Esophagus muscularis mucosa (tissue), 4 donors: ENCODE results near the gene NUDC. TPM values are rescaled to one million over a fixed set of nuclear protein-coding genes. Genes with fewer than 3 reads are reported as not detected.

ENCODE experiments used
- DNase-seq: peaks from one replicate; pipeline ENCODE4 v3.0.0-alpha.2; 2017; ENCODE audit errors: extremely low spot score
- H3K27ac ChIP-seq, 4 donors: fragments of 200-600 bp; sonication (generic); replicated peaks in 1 of 4; 1 replicate in 3 of 4; 2 replicates in 1 of 4; pipeline ENCODE4 v1.5.1; 2016 to 2019; ENCODE audit warnings: mild to moderate bottlenecking in 1 of 4
- H3K27me3 ChIP-seq, 4 donors: fragments of 200-600 bp; sonication (generic); one replicate each; pipeline versions ENCODE4 v1.5.1 to v1.6.0; 2016 to 2019
- H3K36me3 ChIP-seq, 4 donors: fragments of 200-600 bp; sonication (generic); one replicate each; pipeline ENCODE4 v1.5.1; 2016 to 2019
- H3K4me1 ChIP-seq, 4 donors: fragments of 200-600 bp; sonication (generic); one replicate each; pipeline ENCODE4 v1.5.1; 2016 to 2019
- H3K4me3 ChIP-seq, 4 donors: fragments of 200-600 bp; sonication (generic); 1 replicate in 2 of 4; 2 replicates in 2 of 4; pipeline ENCODE4 v1.5.1; 2016 to 2019; ENCODE audit warnings: mild to moderate bottlenecking in 4 of 4, moderate library complexity in 1 of 4
- H3K9me3 ChIP-seq, 4 donors: fragments of 200-600 bp; sonication (generic); 1 replicate in 3 of 4; 2 replicates in 1 of 4; pipeline ENCODE4 v1.5.1; 2016 to 2019
- EP300 ChIP-seq: sonication (generic); formaldehyde crosslinking; IDR thresholded peaks from one replicate; pipeline ENCODE4 v1.6.1; 2017; ENCODE audit warnings: antibody characterized with exemption
- POLR2A ChIP-seq: fragments of 450-650 bp; IDR thresholded peaks from one replicate; pipeline ENCODE4 v1.6.1; 2017; ENCODE audit warnings: antibody characterized with exemption, moderate library complexity, mild to moderate bottlenecking, low read depth
- POLR2AphosphoS5 ChIP-seq, 2 donors: sonication (generic); formaldehyde crosslinking; IDR thresholded peaks; one replicate each; pipeline ENCODE4 v1.6.1; 2017; ENCODE audit warnings: antibody characterized with exemption in 2 of 2
- whole genome bisulfite sequencing: methylation state at CpG from one replicate; pipeline ENCODE4 v1.1.5; 2018; 5-methylcytosine and 5-hydroxymethylcytosine counted together
- intact Hi-C: fragments of 100-400 bp; cut with DNase I; formaldehyde crosslinking; loops from one replicate; pipeline ENCODE4 v1.15.1; 2023
- total RNA-seq, 4 donors: library from RNA; depleted of rRNA; stranded (reverse); fragments of >200 nt; gene quantifications; one replicate each; pipeline versions ENCODE4 v1.1.0 to v1.2.1, GENCODE V29; 2016
- TF ChIP-seq, protein P1 (sequence below), 3 experiments: fragments of 200-600 bp in 2 of 3; fragments of 450-650 bp in 1 of 3; sonication (generic) in 2 of 3; IDR thresholded peaks; one replicate each; pipeline ENCODE4 v1.5.1; 2017 to 2019; ENCODE audit warnings: antibody characterized with exemption in 3 of 3, mild to moderate bottlenecking in 2 of 3, moderate library complexity in 1 of 3

NUDC gene
- total RNA-seq, 4 donors from 2014 or later = 61.6 to 91.1 (median 81.5) TPM

DNA sequence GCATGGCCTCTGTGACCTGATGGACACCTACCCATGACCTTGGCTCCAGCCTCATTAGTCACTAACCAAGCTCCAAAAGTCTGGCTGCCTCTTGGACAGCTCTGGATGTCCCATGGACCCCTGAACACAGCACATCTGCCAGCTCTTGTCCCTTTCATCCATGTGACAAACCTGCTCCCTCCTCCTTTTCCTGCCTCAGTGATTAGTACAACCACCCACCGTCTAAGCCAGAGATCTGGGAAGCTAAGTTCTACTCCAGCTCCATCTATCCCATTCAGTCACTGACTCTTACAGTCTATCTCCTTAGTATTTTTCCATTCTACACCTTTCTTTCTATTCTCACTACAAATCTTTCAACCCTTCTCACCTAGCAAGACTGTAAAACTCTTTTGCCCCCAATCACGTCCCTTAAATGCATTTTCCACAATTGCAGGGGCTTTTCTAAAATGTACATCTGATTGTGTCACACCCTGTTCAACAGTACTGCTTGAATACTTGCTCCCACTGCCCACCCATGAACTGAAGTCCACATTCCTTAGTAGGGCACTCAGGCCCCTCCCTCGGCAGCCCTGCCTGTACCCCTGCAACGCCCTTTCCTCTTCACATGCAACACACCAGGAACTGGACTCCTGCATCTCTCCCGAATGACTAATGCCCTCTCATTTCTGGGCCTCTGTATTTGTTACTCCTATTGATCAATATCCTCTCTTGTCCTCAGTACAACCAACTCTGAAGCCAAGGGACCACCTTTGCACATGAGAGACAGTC lies 38.7 kb upstream of the NUDC start:
- Histone ChIP-seq H3K36me3 (peaks cover 77 to 98% (median 98%) of the 10 kb centered on the region in 4 donors), H3K27ac (no peak overlapping the region), H3K4me3 (no peak overlapping the region), H3K9me3 (no peaks in the 10 kb centered on the region), H3K4me1 (peaks cover 0 to 12% (median 4%) of the 10 kb centered on the region in 4 donors), H3K27me3 (no peaks in the 10 kb centered on the region)
- DNase-seq = no peak
- TF ChIP-seq POLR2A = no peak
- no peak for TF ChIP-seq POLR2AphosphoS5 (IDR thresholded peaks at IDR 0.05)
- no peak for TF ChIP-seq EP300
- TF ChIP-seq, protein P1, sequence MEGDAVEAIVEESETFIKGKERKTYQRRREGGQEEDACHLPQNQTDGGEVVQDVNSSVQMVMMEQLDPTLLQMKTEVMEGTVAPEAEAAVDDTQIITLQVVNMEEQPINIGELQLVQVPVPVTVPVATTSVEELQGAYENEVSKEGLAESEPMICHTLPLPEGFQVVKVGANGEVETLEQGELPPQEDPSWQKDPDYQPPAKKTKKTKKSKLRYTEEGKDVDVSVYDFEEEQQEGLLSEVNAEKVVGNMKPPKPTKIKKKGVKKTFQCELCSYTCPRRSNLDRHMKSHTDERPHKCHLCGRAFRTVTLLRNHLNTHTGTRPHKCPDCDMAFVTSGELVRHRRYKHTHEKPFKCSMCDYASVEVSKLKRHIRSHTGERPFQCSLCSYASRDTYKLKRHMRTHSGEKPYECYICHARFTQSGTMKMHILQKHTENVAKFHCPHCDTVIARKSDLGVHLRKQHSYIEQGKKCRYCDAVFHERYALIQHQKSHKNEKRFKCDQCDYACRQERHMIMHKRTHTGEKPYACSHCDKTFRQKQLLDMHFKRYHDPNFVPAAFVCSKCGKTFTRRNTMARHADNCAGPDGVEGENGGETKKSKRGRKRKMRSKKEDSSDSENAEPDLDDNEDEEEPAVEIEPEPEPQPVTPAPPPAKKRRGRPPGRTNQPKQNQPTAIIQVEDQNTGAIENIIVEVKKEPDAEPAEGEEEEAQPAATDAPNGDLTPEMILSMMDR (IDR thresholded peaks at IDR 0.05) = no peak
- intact Hi-C loops = no loop called here
- WGBS = 84% methylated on average over 5 of the region's 5 CpGs

DNA sequence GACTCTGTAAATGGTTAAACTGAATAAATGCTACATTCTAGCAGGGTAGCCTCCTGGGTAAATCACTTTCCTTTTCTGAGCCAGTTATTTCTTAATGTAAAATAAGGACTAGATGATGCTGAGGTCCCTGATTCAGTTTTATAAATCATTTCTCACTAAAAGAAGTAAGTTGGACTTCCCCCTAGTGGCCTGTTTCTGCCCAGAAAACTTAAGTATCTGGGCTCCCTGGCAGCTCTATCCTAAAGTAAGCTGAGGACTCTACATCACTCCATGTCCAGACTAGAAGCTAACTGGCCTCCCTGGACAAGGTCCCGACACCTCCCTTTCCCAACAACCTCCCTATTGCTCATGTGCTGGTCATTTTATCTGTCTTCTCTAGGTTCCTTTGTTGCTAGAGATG lies 34.4 kb upstream of the NUDC start:
- Histone ChIP-seq H3K36me3 (peaks cover 62 to 80% (median 76%) of the 10 kb centered on the region in 4 donors), H3K27ac (no peak overlapping the region), H3K27me3 (no peaks in the 10 kb centered on the region), H3K9me3 (no peaks in the 10 kb centered on the region), H3K4me3 (no peak overlapping the region), H3K4me1 (peaks cover 22 to 37% (median 26%) of the 10 kb centered on the region in 4 donors)
- intact Hi-C loops = no loop called here
- 71% methylated on average over 1 of the region's 1 CpG for WGBS
- DNase-seq = no peak
- no peak for TF ChIP-seq POLR2AphosphoS5 (IDR thresholded peaks at IDR 0.05)
- TF ChIP-seq, protein P1 (IDR thresholded peaks at IDR 0.05) = peak in 1 of 3 experiments; percentile 42

DNA sequence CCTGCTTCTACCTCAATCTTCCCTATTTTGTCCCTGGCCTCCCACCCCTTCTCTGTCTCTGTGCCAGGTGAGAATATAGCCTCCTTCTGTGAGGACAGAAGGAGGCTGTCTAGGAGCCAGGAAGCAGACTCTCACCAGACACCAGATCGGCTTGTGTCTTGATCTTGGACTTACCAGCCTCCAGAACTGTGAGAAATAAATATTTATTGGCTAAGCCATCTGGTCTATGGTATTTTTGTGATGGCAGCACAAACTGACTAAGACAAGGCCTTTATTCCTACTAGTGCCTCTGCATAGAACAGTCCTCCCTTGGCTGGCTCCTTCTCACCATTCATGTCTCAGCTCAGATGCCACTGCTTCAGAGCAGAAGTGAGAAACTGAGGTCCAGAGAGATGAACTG lies 33.3 kb upstream of the NUDC start:
- Histone ChIP-seq H3K27ac (no peak overlapping the region), H3K4me1 (peaks cover 22 to 37% (median 26%) of the 10 kb centered on the region in 4 donors), H3K27me3 (no peaks in the 10 kb centered on the region), H3K36me3 (peaks cover 63 to 80% (median 76%) of the 10 kb centered on the region in 4 donors), H3K4me3 (no peak overlapping the region), H3K9me3 (no peaks in the 10 kb centered on the region)
- TF ChIP-seq POLR2A (no peak), POLR2AphosphoS5 (IDR thresholded peaks at IDR 0.05) (no peak), EP300 (no peak)
- TF ChIP-seq, protein P1 (IDR thresholded peaks at IDR 0.05) = no peak
- no peak for DNase-seq
- WGBS = 70% methylated on average over 1 of the region's 1 CpG
- intact Hi-C loops = no loop called here

DNA sequence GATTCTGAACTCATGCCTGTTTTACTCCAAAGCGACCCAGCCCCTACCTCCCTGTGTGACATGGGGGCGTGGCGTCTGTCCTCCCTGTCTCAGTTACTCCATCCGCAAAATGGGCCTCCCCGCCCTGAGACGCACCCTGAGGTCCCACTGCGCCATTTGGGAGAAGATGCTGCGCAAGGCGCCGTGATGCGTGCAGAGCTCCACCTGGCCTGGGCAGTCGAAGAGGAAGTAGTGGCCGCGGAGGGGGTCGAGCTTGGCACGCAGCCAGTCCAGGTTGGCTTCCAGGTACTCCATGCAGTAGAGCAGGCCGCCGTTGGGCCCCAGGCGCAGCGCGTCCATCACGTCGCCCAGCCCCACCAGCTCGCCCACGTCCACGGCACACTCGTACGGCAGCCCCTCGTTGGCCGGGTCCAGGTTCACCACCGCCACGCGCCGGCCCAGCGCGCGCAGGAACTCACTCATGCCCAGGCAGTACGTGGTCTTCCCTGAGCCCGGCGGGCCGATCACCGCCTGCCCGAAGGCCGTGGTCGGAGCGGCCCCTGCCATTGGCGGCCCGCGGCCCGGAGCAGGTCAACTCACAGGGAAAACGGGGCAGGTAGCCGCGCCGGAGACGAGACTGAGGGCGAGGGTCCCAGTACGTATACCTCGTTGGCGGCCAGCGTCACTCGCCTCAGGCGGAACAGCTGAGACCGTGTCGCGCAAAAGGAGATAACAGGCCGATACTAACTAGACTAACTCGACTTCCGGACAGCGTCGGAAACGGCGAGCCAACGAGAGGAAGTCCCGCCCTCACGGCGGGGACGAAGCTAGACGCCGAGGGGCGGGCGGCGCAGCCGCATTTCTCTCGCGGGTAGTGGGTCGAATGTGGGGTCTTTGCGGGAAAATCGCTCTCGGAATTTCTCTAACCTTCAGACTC lies 31.7 kb upstream of the NUDC start, which contains the start of gene GPN2:
TSS of gene GPN2 (minus strand) at position 733 of the 916 bp plus-strand sequence. CDS start at position 546, 187 bp downstream.
- peak; percentile 93 for DNase-seq
- Histone ChIP-seq H3K27ac (peak within 1 kb of the TSS; percentile 89 to 97 (median 92)), H3K4me3 (peak within 1 kb of the TSS; percentile 88 to 100 (median 90)), H3K36me3 (peaks cover 56 to 80% (median 76%) of the 10 kb centered on the region in 4 donors), H3K27me3 (no peaks in the 10 kb centered on the region), H3K9me3 (no peaks in the 10 kb centered on the region), H3K4me1 (peaks cover 22 to 37% (median 26%) of the 10 kb centered on the region in 4 donors)
- intact Hi-C loops = no loop called here
- whole genome bisulfite sequencing = 1% methylated on average over 43 of the region's 89 CpGs
- TF ChIP-seq POLR2A (no peak), POLR2AphosphoS5 (IDR thresholded peaks at IDR 0.05) (peak; percentile 79 to 91)

DNA sequence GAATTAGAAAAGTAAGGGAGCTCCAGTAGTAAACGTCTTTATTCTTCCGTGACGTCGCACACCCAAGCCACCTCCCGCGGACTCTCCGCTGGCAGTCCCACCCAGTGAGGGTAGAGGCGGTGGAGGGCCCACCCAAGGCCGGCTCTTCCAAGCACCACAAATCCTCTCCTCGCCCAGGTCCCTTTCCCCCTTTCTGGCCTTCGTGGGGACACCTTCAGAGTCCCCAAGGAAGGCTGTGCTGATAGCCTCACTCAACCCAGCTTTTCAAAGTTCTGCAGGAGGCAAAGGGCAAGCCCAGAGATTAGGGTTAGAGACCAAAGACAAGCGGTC lies 31.1 kb upstream of the NUDC start:
- intact Hi-C loops = no loop called here
- H3K4me3 ChIP-seq = peak overlapping the region; percentile 88 to 100 (median 90)
- 0% methylated on average over 10 of the region's 12 CpGs for WGBS

More for the DNA sequence above, 31.1 kb upstream of the NUDC start:
- DNase-seq = no peak
- peak overlapping the region; percentile 89 to 97 (median 92) for H3K27ac ChIP-seq
- TF ChIP-seq EP300 (no peak), POLR2AphosphoS5 (IDR thresholded peaks at IDR 0.05) (no peak), POLR2A (no peak)
- TF ChIP-seq, protein P1 (IDR thresholded peaks at IDR 0.05) = no peak
- peaks cover 22 to 37% (median 26%) of the 10 kb centered on the region in 4 donors for H3K4me1 ChIP-seq
- no peaks in the 10 kb centered on the region for H3K9me3 ChIP-seq
- H3K27me3 ChIP-seq = no peaks in the 10 kb centered on the region
- H3K36me3 ChIP-seq = peaks cover 50 to 80% (median 76%) of the 10 kb centered on the region in 4 donors
